ENCODE measurements around the gene USP43.

- TF ChIP-seq CTCF (IDR thresholded peaks at IDR 0.05) (peak; percentile 89), EZH2 (IDR thresholded peaks at IDR 0.05; ENCODE audit: borderline replicate concordance, insufficient read depth, low read depth, low read length, poor library complexity, severe bottlenecking) (no peak)
These were observed 83.8 kb downstream of the USP43 start for GRCh38 chr17:9729034-9729650.
